Upper lobe of right lung (tissue), 1 donor: Measurements from ENCODE around the gene OSBPL5. TPM values are rescaled to one million over a fixed set of nuclear protein-coding genes. Genes with fewer than 3 reads are reported as not detected.

Source experiments
- ATAC-seq: fragments of 200-7000 bp; cut with Tn5 transposase; one replicate; pipeline ENCODE4 v1.9.1; 2020; ENCODE audit warnings: mild to moderate bottlenecking, moderate library complexity
- DNase-seq: peaks from one replicate; pipeline ENCODE4 v3.0.0-alpha.2; 2020
- H3K27ac ChIP-seq: fragments of 200-600 bp; one replicate; pipeline ENCODE4 v1.8.0; 2022
- H3K27me3 ChIP-seq: fragments of 200-600 bp; one replicate; pipeline ENCODE4 v1.8.0; 2022; ENCODE audit warnings: mild to moderate bottlenecking
- H3K36me3 ChIP-seq: fragments of 200-600 bp; one replicate; pipeline ENCODE4 v1.8.0; 2022
- H3K4me1 ChIP-seq: fragments of 200-600 bp; one replicate; pipeline ENCODE4 v1.8.0; 2022
- H3K4me3 ChIP-seq: fragments of 200-600 bp; one replicate; pipeline ENCODE4 v1.8.0; 2022; ENCODE audit warnings: mild to moderate bottlenecking
- H3K9me3 ChIP-seq: fragments of 200-600 bp; one replicate; pipeline ENCODE4 v1.8.0; 2022
- intact Hi-C: fragments of 100-400 bp; cut with DNase I; formaldehyde crosslinking; loops from one replicate; pipeline ENCODE4 v1.11.0; 2022
- total RNA-seq: library from RNA; stranded (reverse); fragmentation: NEBNext Ultra II Directional; extraction: Animal tissue kit (Norgen Biotek cat#: 25700); gene quantifications from one replicate; pipeline ENCODE4 v1.2.1, GENCODE V29; 2021
- TF ChIP-seq, protein P1 (sequence below): fragments of 200-600 bp; IDR thresholded peaks from one replicate; pipeline ENCODE4 v1.8.0; 2022; ENCODE audit warnings: antibody characterized with exemption
- donor health status: DM: no; HTN: yes; CAD: no; lungs with severe emphysema.

OSBPL5 gene
- total RNA-seq, 1 donor from 2014 or later, result 52.6 TPM

DNA sequence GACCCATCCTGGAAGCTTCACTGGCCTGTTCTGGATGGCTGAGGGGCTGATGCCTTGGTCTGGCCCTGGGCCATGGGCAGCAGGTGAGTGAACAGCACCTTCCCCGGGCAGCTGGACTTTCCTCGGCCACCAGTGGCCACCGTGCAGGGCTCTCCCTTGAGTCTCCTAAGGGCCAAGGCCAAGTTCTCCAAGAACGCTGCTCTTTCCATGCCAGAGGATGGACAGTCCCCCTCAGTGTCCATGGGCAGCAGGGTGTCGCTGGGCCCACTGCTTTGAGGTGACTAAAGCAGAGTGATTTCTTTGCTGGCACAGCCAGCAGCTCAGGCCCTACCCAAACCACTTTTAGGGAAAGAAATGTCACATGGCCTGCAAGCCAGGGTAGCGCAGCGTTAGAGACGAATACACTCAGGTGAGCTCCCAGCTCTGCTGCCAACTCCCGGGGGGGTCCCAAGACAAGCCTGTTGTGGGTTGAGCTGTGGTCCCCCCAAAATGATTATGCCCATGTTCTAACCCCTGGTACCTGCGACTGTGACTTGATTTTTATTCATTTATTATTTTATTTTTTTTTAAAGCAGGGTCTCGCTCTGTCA, 104.6 kb downstream of the OSBPL5 start:
- H3K27me3 ChIP-seq, result no peaks in the 10 kb centered on the region
- DNase-seq (no peak), ATAC-seq (no peak)
- no peak overlapping the region for H3K4me3 ChIP-seq
- no peaks in the 10 kb centered on the region for H3K36me3 ChIP-seq
- TF ChIP-seq, protein P1, sequence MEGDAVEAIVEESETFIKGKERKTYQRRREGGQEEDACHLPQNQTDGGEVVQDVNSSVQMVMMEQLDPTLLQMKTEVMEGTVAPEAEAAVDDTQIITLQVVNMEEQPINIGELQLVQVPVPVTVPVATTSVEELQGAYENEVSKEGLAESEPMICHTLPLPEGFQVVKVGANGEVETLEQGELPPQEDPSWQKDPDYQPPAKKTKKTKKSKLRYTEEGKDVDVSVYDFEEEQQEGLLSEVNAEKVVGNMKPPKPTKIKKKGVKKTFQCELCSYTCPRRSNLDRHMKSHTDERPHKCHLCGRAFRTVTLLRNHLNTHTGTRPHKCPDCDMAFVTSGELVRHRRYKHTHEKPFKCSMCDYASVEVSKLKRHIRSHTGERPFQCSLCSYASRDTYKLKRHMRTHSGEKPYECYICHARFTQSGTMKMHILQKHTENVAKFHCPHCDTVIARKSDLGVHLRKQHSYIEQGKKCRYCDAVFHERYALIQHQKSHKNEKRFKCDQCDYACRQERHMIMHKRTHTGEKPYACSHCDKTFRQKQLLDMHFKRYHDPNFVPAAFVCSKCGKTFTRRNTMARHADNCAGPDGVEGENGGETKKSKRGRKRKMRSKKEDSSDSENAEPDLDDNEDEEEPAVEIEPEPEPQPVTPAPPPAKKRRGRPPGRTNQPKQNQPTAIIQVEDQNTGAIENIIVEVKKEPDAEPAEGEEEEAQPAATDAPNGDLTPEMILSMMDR, result no peak
- intact Hi-C loops, result no loop called here
- H3K9me3 ChIP-seq, result no peaks in the 10 kb centered on the region
- H3K4me1 ChIP-seq, result peaks cover 12% of the 10 kb centered on the region
- H3K27ac ChIP-seq, result no peak overlapping the region

DNA sequence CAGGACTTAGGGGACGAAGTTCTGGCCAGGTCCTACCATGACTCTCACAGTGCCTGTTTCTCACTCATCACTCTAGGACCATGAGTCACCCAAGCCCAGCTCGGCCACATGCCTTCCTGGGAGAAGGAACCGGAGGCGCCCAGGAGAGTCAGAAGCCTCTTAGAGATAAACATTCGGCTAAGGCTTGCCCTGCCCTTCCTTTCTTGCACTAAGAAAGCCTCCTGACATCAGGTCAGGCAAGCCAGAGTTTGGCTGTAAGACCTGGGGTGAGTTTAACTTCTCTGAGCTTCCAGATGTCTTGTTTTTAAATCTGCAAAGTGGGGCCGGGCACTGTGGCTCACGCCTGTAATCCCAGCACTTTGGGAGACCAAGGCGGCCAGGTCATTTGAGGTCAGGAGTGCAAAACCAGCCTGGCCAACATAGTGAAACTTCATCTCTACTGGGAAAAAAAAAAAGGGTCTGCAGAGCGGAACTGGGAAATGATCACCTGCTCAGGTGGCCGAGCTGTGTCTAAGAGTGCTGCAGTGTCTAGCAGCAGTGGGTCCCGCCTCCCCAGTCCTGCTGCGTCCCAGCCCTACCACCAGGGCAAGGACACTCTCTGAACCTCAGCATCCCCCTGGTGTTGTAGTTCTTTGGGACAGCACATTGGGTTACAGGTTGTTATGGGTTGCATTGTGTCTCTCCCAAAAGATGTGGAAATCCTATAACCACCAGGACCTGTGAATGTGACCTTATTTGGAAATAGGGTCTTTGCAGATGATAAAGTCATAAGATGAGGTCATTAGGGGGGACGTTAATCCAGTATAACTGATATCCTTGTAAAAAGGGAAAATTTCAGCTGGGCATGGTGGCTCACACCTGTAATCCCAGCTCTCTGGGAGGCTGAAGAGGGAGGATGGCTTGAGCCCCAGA, 106.1 kb downstream of the OSBPL5 start:
- intact Hi-C loops, result no loop called here
- no peak for DNase-seq
- Histone ChIP-seq H3K4me3 (no peak overlapping the region), H3K27me3 (no peaks in the 10 kb centered on the region), H3K4me1 (peaks cover 15% of the 10 kb centered on the region), H3K9me3 (no peaks in the 10 kb centered on the region), H3K27ac (no peak overlapping the region), H3K36me3 (no peaks in the 10 kb centered on the region)
- ATAC-seq, result no peak
- TF ChIP-seq, protein P1, result no peak

DNA sequence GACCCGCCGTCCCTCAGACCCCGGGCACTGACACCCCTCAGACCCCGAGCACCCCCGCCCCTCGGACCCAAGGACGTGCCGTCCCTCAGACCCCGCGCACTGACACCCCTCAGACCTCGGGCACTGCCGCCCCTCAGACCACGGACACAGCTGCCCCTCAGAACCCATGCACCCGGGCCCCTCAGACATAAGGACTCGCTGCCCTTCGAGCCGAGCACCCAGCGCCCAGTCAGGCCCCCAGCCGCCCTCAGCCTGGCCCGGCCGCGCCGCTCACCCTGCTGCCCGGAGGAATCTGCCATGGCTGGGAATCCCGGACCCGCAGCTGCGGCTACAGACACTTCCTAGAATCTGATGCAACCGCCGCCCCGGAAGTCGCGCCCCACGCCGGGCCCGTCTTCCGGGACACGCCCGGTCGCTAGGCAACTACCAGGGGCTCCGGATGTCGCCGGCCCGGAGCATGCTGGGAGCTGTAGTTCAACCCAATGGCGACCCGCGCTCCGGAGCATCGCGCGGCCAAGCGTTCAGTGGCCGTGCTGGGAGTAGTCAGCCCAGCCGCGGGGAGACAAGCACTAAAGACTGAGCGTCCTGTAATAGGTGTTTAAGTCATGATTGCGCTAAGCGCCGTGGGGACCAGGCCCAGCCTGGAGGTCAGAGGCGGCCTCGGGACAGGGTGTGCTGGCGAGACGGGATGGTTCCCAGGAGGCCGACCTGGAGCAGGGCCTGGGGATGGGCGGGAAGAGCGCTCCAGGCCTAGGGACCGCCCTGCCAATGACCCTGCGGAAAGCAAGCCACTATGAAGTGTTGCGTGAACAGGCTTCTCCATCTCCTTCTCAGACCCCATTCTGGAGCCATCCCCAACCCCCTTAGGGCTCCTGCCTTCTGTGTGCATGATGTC, 107.8 kb downstream of the OSBPL5 start, which contains the start of gene CARS1:
TSS of gene CARS1 (minus strand) at position 355 of the 895 bp plus-strand sequence. CDS start at position 299, 56 bp downstream.
- H3K36me3 ChIP-seq, result peaks cover 4% of the 10 kb centered on the region
- H3K27me3 ChIP-seq, result no peaks in the 10 kb centered on the region
- TF ChIP-seq, protein P1, result no peak
- intact Hi-C loops, result no loop called here
- peak within 1 kb of the TSS; percentile 89 for H3K27ac ChIP-seq
- peaks cover 15% of the 10 kb centered on the region for H3K4me1 ChIP-seq
- H3K9me3 ChIP-seq, result no peaks in the 10 kb centered on the region
- ATAC-seq (peak; percentile 99), DNase-seq (peak; percentile 98)
- peak within 1 kb of the TSS; percentile 90 for H3K4me3 ChIP-seq

DNA sequence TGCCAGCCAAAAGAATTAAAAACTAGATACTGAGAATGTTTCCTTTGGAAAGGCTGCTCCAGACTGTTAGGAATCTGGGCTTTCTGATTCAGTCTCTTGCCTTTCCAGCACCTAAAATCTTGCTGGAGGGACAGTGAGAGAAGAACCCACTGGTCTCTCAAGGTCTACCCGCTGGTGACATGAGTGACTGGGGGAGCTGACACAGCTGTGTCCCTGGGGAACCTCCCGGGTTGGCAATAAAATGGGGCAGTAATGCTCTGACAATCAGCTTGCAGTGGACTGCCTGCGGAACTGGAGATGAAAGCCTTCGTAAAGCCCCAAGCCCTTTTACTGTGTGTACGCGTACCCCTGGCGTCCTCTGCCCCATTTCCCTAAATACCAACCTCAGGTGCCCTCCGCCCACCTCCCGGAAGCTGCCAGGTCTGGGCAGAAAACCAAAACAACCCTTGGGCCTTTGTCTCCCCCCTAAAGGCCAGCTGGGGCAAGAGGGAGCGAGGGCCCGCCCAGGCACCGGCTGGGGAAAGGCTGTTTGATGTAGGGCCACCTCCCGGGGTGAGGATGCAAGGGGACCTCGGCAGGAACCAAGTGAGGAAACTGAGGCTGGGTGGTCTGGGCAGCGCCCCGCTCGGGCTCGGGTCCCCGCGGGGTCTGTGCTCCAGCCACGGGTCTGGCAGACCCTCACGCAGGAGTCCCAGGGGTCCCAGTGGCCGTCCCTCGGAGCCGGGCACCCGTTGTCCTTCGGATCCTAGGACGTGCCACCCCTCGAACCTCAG, 108.6 kb downstream of the OSBPL5 start:
- Histone ChIP-seq H3K27me3 (no peaks in the 10 kb centered on the region), H3K4me1 (peaks cover 15% of the 10 kb centered on the region), H3K36me3 (peaks cover 5% of the 10 kb centered on the region), H3K9me3 (no peaks in the 10 kb centered on the region), H3K4me3 (peak overlapping the region; percentile 90), H3K27ac (peak overlapping the region; percentile 89)
- DNase-seq, result no peak
- TF ChIP-seq, protein P1, result no peak
- peak; percentile 1 for ATAC-seq
- intact Hi-C loops, result no loop called here

DNA sequence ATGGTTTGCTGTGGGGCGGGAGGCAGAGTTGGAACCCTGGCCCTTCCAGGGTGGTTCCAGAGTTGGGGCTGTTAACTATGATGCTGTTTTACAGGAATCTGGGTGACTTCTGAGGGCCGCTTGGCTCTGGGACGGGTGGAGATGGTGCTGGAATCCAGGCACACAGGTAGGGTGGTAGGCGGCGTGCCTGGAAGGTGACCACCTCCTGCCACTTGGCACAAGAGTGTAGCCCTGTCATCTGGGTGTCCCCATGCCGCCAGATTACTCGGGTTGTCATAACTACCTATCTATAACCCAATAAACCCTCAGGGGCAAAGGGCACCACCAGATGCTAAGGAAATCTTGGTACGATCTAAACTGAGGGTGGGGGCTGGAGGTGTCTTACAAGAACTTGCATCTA, 109.2 kb downstream of the OSBPL5 start:
- DNase-seq, result no peak
- intact Hi-C loops, result no loop called here
- no peak overlapping the region for H3K27ac ChIP-seq
- no peaks in the 10 kb centered on the region for H3K9me3 ChIP-seq
- no peak for ATAC-seq
- TF ChIP-seq, protein P1, result no peak
- H3K4me1 ChIP-seq, result peaks cover 15% of the 10 kb centered on the region
- peak overlapping the region; percentile 90 for H3K4me3 ChIP-seq
- H3K36me3 ChIP-seq, result peaks cover 5% of the 10 kb centered on the region
- H3K27me3 ChIP-seq, result no peaks in the 10 kb centered on the region
